Measurements from ENCODE around the gene ULK1. TPM values are rescaled to one million over a fixed set of nuclear protein-coding genes. Genes with fewer than 3 reads are reported as not detected.

Gene ULK1
- total RNA-seq, 2 experiments from 2014 or later: 17.1 to 20.6 TPM

GRCh38 chr12:131908092-131909080 is 14.0 kb downstream of the ULK1 start:
- DNase-seq: no peak
- no peaks in the 10 kb centered on the region for H3K27me3 Mint-ChIP-seq (ENCODE audit: low read depth)
- H3K27ac Mint-ChIP-seq: no peak overlapping the region
- POLR2A ChIA-PET: no interaction called here
- H3K9me3 Mint-ChIP-seq (ENCODE audit: insufficient read depth): no peaks in the 10 kb centered on the region
- H3K4me1 Mint-ChIP-seq (ENCODE audit: low read depth): peaks cover 9% of the 10 kb centered on the region
- ATAC-seq: no peak
- H3K4me3 Mint-ChIP-seq: no peak overlapping the region
- H3K36me3 Mint-ChIP-seq (ENCODE audit: low read depth): no peaks in the 10 kb centered on the region
- CTCF ChIA-PET: no interaction called here

GRCh38 chr12:131909081-131909751 is 14.8 kb downstream of the ULK1 start:
- Mint-ChIP-seq H3K4me3 (no peak overlapping the region), H3K4me1 (ENCODE audit: low read depth) (peaks cover 9% of the 10 kb centered on the region), H3K9me3 (ENCODE audit: insufficient read depth) (no peaks in the 10 kb centered on the region), H3K27ac (no peak overlapping the region), H3K27me3 (ENCODE audit: low read depth) (no peaks in the 10 kb centered on the region), H3K36me3 (ENCODE audit: low read depth) (no peaks in the 10 kb centered on the region)
- DNase-seq: no peak
- ChIA-PET POLR2A (no interaction called here), CTCF (no interaction called here)
- no peak for ATAC-seq

- DNase-seq (no peak), ATAC-seq (no peak)
- ChIA-PET POLR2A (no interaction called here), CTCF (no interaction called here)
- no peak overlapping the region for H3K4me3 Mint-ChIP-seq
- H3K27ac Mint-ChIP-seq: no peak overlapping the region
- H3K9me3 Mint-ChIP-seq (ENCODE audit: insufficient read depth): no peaks in the 10 kb centered on the region
- peaks cover 9% of the 10 kb centered on the region for H3K4me1 Mint-ChIP-seq (ENCODE audit: low read depth)
- no peaks in the 10 kb centered on the region for H3K36me3 Mint-ChIP-seq (ENCODE audit: low read depth)
- H3K27me3 Mint-ChIP-seq (ENCODE audit: low read depth): no peaks in the 10 kb centered on the region
These were observed 15.4 kb downstream of the ULK1 start for GRCh38 chr12:131909752-131910219.

- Mint-ChIP-seq H3K9me3 (ENCODE audit: insufficient read depth) (no peaks in the 10 kb centered on the region), H3K27me3 (ENCODE audit: low read depth) (no peaks in the 10 kb centered on the region), H3K27ac (no peak overlapping the region), H3K4me1 (ENCODE audit: low read depth) (peaks cover 4% of the 10 kb centered on the region), H3K4me3 (no peak overlapping the region), H3K36me3 (ENCODE audit: low read depth) (no peaks in the 10 kb centered on the region)
- CTCF ChIA-PET: no interaction called here
- DNase-seq (no peak), ATAC-seq (no peak)
- POLR2A ChIA-PET: no interaction called here
These were observed 16.0 kb downstream of the ULK1 start for GRCh38 chr12:131910302-131911027.

- Mint-ChIP-seq H3K27ac (no peak overlapping the region), H3K9me3 (ENCODE audit: insufficient read depth) (no peaks in the 10 kb centered on the region), H3K4me1 (ENCODE audit: low read depth) (no peaks in the 10 kb centered on the region), H3K4me3 (no peak overlapping the region), H3K36me3 (ENCODE audit: low read depth) (no peaks in the 10 kb centered on the region), H3K27me3 (ENCODE audit: low read depth) (no peaks in the 10 kb centered on the region)
- no peak for DNase-seq
- ATAC-seq: no peak
- ChIA-PET POLR2A (no interaction called here), CTCF (no interaction called here)
These were observed 16.7 kb downstream of the ULK1 start for GRCh38 chr12:131911028-131911650.

- Mint-ChIP-seq H3K36me3 (ENCODE audit: low read depth) (no peaks in the 10 kb centered on the region), H3K4me1 (ENCODE audit: low read depth) (no peaks in the 10 kb centered on the region), H3K27me3 (ENCODE audit: low read depth) (no peaks in the 10 kb centered on the region), H3K9me3 (ENCODE audit: insufficient read depth) (no peaks in the 10 kb centered on the region), H3K27ac (no peak overlapping the region), H3K4me3 (no peak overlapping the region)
- ATAC-seq: no peak
- DNase-seq: no peak
- POLR2A ChIA-PET: no interaction called here
- CTCF ChIA-PET: no interaction called here
These were observed 17.5 kb downstream of the ULK1 start for GRCh38 chr12:131911851-131912477.

GRCh38 chr12:131912518-131913274 is 18.3 kb downstream of the ULK1 start:
- DNase-seq: no peak
- POLR2A ChIA-PET: no interaction called here
- CTCF ChIA-PET: no interaction called here
- no peaks in the 10 kb centered on the region for H3K4me1 Mint-ChIP-seq (ENCODE audit: low read depth)
- no peak overlapping the region for H3K4me3 Mint-ChIP-seq
- H3K27me3 Mint-ChIP-seq (ENCODE audit: low read depth): no peaks in the 10 kb centered on the region
- H3K9me3 Mint-ChIP-seq (ENCODE audit: insufficient read depth): no peaks in the 10 kb centered on the region
- ATAC-seq: no peak
- H3K36me3 Mint-ChIP-seq (ENCODE audit: low read depth): no peaks in the 10 kb centered on the region
- no peak overlapping the region for H3K27ac Mint-ChIP-seq

- H3K9me3 Mint-ChIP-seq (ENCODE audit: insufficient read depth): no peaks in the 10 kb centered on the region
- no peaks in the 10 kb centered on the region for H3K36me3 Mint-ChIP-seq (ENCODE audit: low read depth)
- no peak overlapping the region for H3K4me3 Mint-ChIP-seq
- no peak overlapping the region for H3K27ac Mint-ChIP-seq
- H3K4me1 Mint-ChIP-seq (ENCODE audit: low read depth): no peaks in the 10 kb centered on the region
- no peaks in the 10 kb centered on the region for H3K27me3 Mint-ChIP-seq (ENCODE audit: low read depth)
- DNase-seq: no peak
- ChIA-PET CTCF (no interaction called here), POLR2A (no interaction called here)
- ATAC-seq: no peak
These were observed 19.2 kb downstream of the ULK1 start for GRCh38 chr12:131913666-131914065.

GRCh38 chr12:131914179-131914702 is 19.8 kb downstream of the ULK1 start:
- DNase-seq (no peak), ATAC-seq (no peak)
- Mint-ChIP-seq H3K36me3 (ENCODE audit: low read depth) (no peaks in the 10 kb centered on the region), H3K27me3 (ENCODE audit: low read depth) (no peaks in the 10 kb centered on the region), H3K27ac (no peak overlapping the region), H3K4me1 (ENCODE audit: low read depth) (no peaks in the 10 kb centered on the region), H3K4me3 (no peak overlapping the region), H3K9me3 (ENCODE audit: insufficient read depth) (no peaks in the 10 kb centered on the region)
- ChIA-PET CTCF (no interaction called here), POLR2A (no interaction called here)

- ChIA-PET CTCF (no interaction called here), POLR2A (no interaction called here)
- DNase-seq (no peak), ATAC-seq (no peak)
- Mint-ChIP-seq H3K9me3 (ENCODE audit: insufficient read depth) (no peaks in the 10 kb centered on the region), H3K4me1 (ENCODE audit: low read depth) (no peaks in the 10 kb centered on the region), H3K4me3 (no peak overlapping the region), H3K27ac (no peak overlapping the region), H3K27me3 (ENCODE audit: low read depth) (no peaks in the 10 kb centered on the region), H3K36me3 (ENCODE audit: low read depth) (no peaks in the 10 kb centered on the region)
These were observed 20.7 kb downstream of the ULK1 start for GRCh38 chr12:131915000-131915689.
